Measurements from ENCODE around the gene GNG5.

GRCh38 chr1:84541679-84542078 lies 35.3 kb upstream of the GNG5 start:
- peak; percentile 11; the same call in 1 of the 2 replicates for TF ChIP-seq CTCF (IDR thresholded peaks at IDR 0.05; ENCODE audit: low read depth, low read length)
- no peak for TF ChIP-seq EZH2phosphoT487 (IDR thresholded peaks at IDR 0.05; ENCODE audit: low read depth)
